GM10248 (cell line): ENCODE data around the gene RAB34.

ENCODE experiments used
- CTCF ChIA-PET: fragments of 300-600 bp; sonication (Branson Sonifier 250); formaldehyde crosslinking; extraction: SDS; loops from one replicate; lab custom pipeline; 2021; ENCODE audit warnings: antibody characterized with exemption; lab: Yijun Ruan, JAX
- POLR2A ChIA-PET: fragments of 350-650 bp; sonication (Branson Sonifier 250); formaldehyde crosslinking; extraction: SDS; loops from one replicate; lab custom pipeline; 2020; ENCODE audit warnings: antibody characterized with exemption; lab: Yijun Ruan, JAX
- DNase-seq: peaks from one replicate; pipeline ENCODE4 v3.0.0; 2012; ENCODE audit errors: extremely low spot score
- CTCF ChIP-seq: IDR thresholded peaks from 2 replicates; pipeline ENCODE4 v1.5.1; 2012; ENCODE audit warnings: mild to moderate bottlenecking, low read depth; ENCODE audit errors: extremely low read depth, missing control alignments, control extremely low read depth

RAB34 gene

GRCh38 chr17:28750178-28751047 is 32.7 kb upstream of the RAB34 start:
- TF ChIP-seq CTCF, result peak; percentile 100
- ChIA-PET CTCF (interaction anchor here (0.6 to 16.2 kb wide), 46 partner anchors 8 to 366 kb away, joined by 3 to 472 read pairs (median 4); partner anchors contain the start of genes BLTP2, DHRS13, FAM222B and FLOT2), POLR2A (interaction anchor here (0.7 to 5.4 kb wide), 3 partner anchors 9 to 40 kb away, joined by 3 to 90 read pairs (median 3); partner anchors contain the start of genes NEK8 and TLCD1)
- DNase-seq, result peak; percentile 84

- ChIA-PET CTCF (interaction anchor here (0.6 to 16.2 kb wide), 36 partner anchors 9 to 367 kb away, joined by 3 to 472 read pairs (median 4); partner anchors contain the start of genes BLTP2, DHRS13, FAM222B and FLOT2), POLR2A (interaction anchor here (1.0 to 5.4 kb wide), 3 partner anchors 12 to 39 kb away, joined by 3 to 90 read pairs (median 5); partner anchors contain the start of genes NEK8 and TLCD1)
- no peak for DNase-seq
- TF ChIP-seq CTCF, result no peak
Observed at GRCh38 chr17:28749516-28750177, 32.0 kb upstream of the RAB34 start.

GRCh38 chr17:28748852-28749515 is 31.3 kb upstream of the RAB34 start:
- DNase-seq, result no peak
- ChIA-PET CTCF (interaction anchor here (0.7 to 16.2 kb wide), 14 partner anchors 8 to 196 kb away, joined by 3 to 472 read pairs (median 5); partner anchors contain the start of genes NEK8, RPL23A and TLCD1), POLR2A (interaction anchor here (1.2 to 5.4 kb wide), 2 partner anchors 12 to 21 kb away, joined by 5 to 90 read pairs; partner anchors contain the start of genes NEK8 and TLCD1)
- TF ChIP-seq CTCF, result no peak

GRCh38 chr17:28747801-28748750 is 30.4 kb upstream of the RAB34 start:
- ChIA-PET CTCF (interaction anchor here (0.7 to 16.2 kb wide), 6 partner anchors 10 to 197 kb away, joined by 3 to 472 read pairs (median 19); partner anchors contain the start of genes NEK8 and TLCD1), POLR2A (interaction anchor here (1.2 to 5.4 kb wide), 3 partner anchors 13 to 20 kb away, joined by 5 to 90 read pairs (median 42); partner anchors contain the start of genes NEK8 and TLCD1)
- DNase-seq, result no peak

More at GRCh38 chr17:28747801-28748750, 30.4 kb upstream of the RAB34 start:
- no peak for TF ChIP-seq CTCF
